ENCODE results near the gene TDRD12.

DNA sequence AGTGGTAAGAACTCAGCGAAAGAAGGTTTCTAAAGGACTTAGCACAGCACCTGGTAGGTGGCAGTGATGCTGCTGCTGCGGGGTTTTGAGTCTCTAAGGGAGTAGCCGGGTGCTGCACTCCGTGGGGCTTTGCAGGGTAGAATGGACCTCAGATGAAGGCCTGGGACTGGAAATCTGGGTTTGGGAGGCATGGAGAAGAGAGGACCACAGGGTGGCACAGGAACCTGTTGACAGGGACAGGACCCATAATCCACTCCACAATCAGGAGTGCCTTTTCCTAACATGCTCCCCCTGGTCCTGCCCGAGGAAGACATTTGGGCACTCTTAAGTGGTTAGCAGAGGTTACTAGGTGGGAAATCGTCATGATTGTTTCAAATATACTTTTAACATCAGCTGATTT, 29.8 kb downstream of the TDRD12 start:
- TF ChIP-seq CTCF (IDR thresholded peaks at IDR 0.05) (no peak), POLR2A (IDR thresholded peaks at IDR 0.05) (no peak)

All from body of pancreas (tissue), 4 donors.